HEK293 (cell line): ENCODE data around the gene QSER1.
A peak's percentile ranks its signal among the peaks of the same experiment; 100 is the strongest.

ENCODE experiments used
- GLI2 ChIP-seq: fragments of 450-650 bp; formaldehyde crosslinking; IDR thresholded peaks from 2 replicates; pipeline ENCODE4; 2017; ENCODE audit warnings: missing biosample characterization, missing genetic modification characterization, low read depth, borderline replicate concordance
- HOXD13 ChIP-seq: sonication (generic); formaldehyde crosslinking; IDR thresholded peaks from 2 replicates; pipeline ENCODE4 v1.8.0; 2022; ENCODE audit warnings: missing genetic modification reagents, borderline replicate concordance
- KLF7 ChIP-seq: fragments of 450-650 bp; formaldehyde crosslinking; IDR thresholded peaks from 2 replicates; pipeline ENCODE4 v1.5.1; 2016; ENCODE audit warnings: missing biosample characterization, missing genetic modification characterization, borderline replicate concordance
- PRDM1 ChIP-seq: fragments of 450-650 bp; formaldehyde crosslinking; IDR thresholded peaks from 2 replicates; pipeline ENCODE4; 2016; ENCODE audit warnings: missing biosample characterization, missing genetic modification characterization
- PRDM4 ChIP-seq: fragments of 450-650 bp; formaldehyde crosslinking; IDR thresholded peaks from 2 replicates; pipeline ENCODE4 v1.5.1; 2017; ENCODE audit warnings: missing biosample characterization, missing genetic modification characterization
- SP3 ChIP-seq: fragments of 450-650 bp; formaldehyde crosslinking; IDR thresholded peaks from 2 replicates; pipeline ENCODE4 v1.5.1; 2016; ENCODE audit warnings: missing biosample characterization, missing genetic modification characterization
- SP7 ChIP-seq: fragments of 450-650 bp; formaldehyde crosslinking; IDR thresholded peaks from 2 replicates; pipeline ENCODE4 v1.5.1; 2016; ENCODE audit warnings: missing biosample characterization, missing genetic modification characterization
- WT1 ChIP-seq: fragments of 450-650 bp; formaldehyde crosslinking; IDR thresholded peaks from 2 replicates; pipeline ENCODE4 v1.5.1; 2016; ENCODE audit warnings: missing biosample characterization, missing genetic modification characterization
- ZBTB21 ChIP-seq: fragments of 450-650 bp; formaldehyde crosslinking; IDR thresholded peaks from 2 replicates; pipeline ENCODE4 v1.5.1; 2017; ENCODE audit warnings: missing biosample characterization, missing genetic modification characterization
- ZFP41 ChIP-seq: fragments of 450-650 bp; formaldehyde crosslinking; IDR thresholded peaks from 2 replicates; pipeline ENCODE4 v1.5.1; 2016; ENCODE audit warnings: missing biosample characterization, missing genetic modification characterization, borderline replicate concordance
- ZNF114 ChIP-seq: fragments of 450-650 bp; formaldehyde crosslinking; IDR thresholded peaks from 2 replicates; pipeline ENCODE4 v1.5.0; 2017; ENCODE audit warnings: missing biosample characterization, missing genetic modification characterization
- ZNF140 ChIP-seq: fragments of 450-650 bp; formaldehyde crosslinking; IDR thresholded peaks from 2 replicates; pipeline ENCODE4 v1.5.1; 2016; ENCODE audit warnings: missing biosample characterization, missing genetic modification characterization
- ZNF157 ChIP-seq: fragments of 450-650 bp; formaldehyde crosslinking; IDR thresholded peaks from 2 replicates; pipeline ENCODE4 v1.5.1; 2016; ENCODE audit warnings: missing biosample characterization, missing genetic modification characterization
- ZNF16 ChIP-seq: fragments of 450-650 bp; formaldehyde crosslinking; IDR thresholded peaks from 2 replicates; pipeline ENCODE4 v1.5.1; 2016; ENCODE audit warnings: low read depth, missing biosample characterization, missing genetic modification characterization
- ZNF202 ChIP-seq: fragments of 450-650 bp; formaldehyde crosslinking; IDR thresholded peaks from 2 replicates; pipeline ENCODE4 v1.5.1; 2016; ENCODE audit warnings: missing biosample characterization, missing genetic modification characterization, borderline replicate concordance
- ZNF391 ChIP-seq: fragments of 450-650 bp; formaldehyde crosslinking; IDR thresholded peaks from 2 replicates; pipeline ENCODE4 v1.5.1; 2016; ENCODE audit warnings: low read depth, missing biosample characterization, missing genetic modification characterization, borderline replicate concordance
- ZNF398 ChIP-seq: fragments of 450-650 bp; formaldehyde crosslinking; IDR thresholded peaks from 2 replicates; pipeline ENCODE4 v1.5.1; 2017; ENCODE audit warnings: missing biosample characterization, missing genetic modification characterization
- ZNF416 ChIP-seq: fragments of 450-650 bp; formaldehyde crosslinking; IDR thresholded peaks from 2 replicates; pipeline ENCODE4 v1.5.1; 2016; ENCODE audit warnings: missing biosample characterization, missing genetic modification characterization
- ZNF449 ChIP-seq: fragments of 450-650 bp; formaldehyde crosslinking; IDR thresholded peaks from 2 replicates; pipeline ENCODE4 v1.5.1; 2017; ENCODE audit warnings: missing biosample characterization, mild to moderate bottlenecking, missing genetic modification characterization, moderate library complexity
- ZNF473 ChIP-seq: fragments of 450-650 bp; formaldehyde crosslinking; IDR thresholded peaks from 2 replicates; pipeline ENCODE4 v1.5.1; 2017; ENCODE audit warnings: missing biosample characterization, missing genetic modification characterization
- ZNF48 ChIP-seq: fragments of 450-650 bp; formaldehyde crosslinking; IDR thresholded peaks from 2 replicates; pipeline ENCODE4 v1.5.1; 2016; ENCODE audit warnings: missing biosample characterization, missing genetic modification characterization
- ZNF560 ChIP-seq: fragments of 450-650 bp; formaldehyde crosslinking; IDR thresholded peaks from 2 replicates; pipeline ENCODE4 v1.5.1; 2017; ENCODE audit warnings: missing biosample characterization, missing genetic modification characterization, borderline replicate concordance
- ZNF585B ChIP-seq: fragments of 450-650 bp; formaldehyde crosslinking; IDR thresholded peaks from 2 replicates; pipeline ENCODE4 v1.5.1; 2016; ENCODE audit warnings: missing biosample characterization, missing genetic modification characterization
- ZNF624 ChIP-seq: fragments of 450-650 bp; formaldehyde crosslinking; IDR thresholded peaks from 2 replicates; pipeline ENCODE4 v1.5.1; 2017; ENCODE audit warnings: missing biosample characterization, missing genetic modification characterization
- ZNF670 ChIP-seq: fragments of 450-650 bp; formaldehyde crosslinking; IDR thresholded peaks from 2 replicates; pipeline ENCODE4 v1.5.1; 2016; ENCODE audit warnings: missing biosample characterization, missing genetic modification characterization, low read depth
- ZNF777 ChIP-seq: fragments of 450-650 bp; formaldehyde crosslinking; IDR thresholded peaks from 2 replicates; pipeline ENCODE4 v1.5.1; 2017; ENCODE audit warnings: missing biosample characterization, missing genetic modification characterization, borderline replicate concordance
- TF ChIP-seq, protein P1 (sequence below): fragments of 450-650 bp; formaldehyde crosslinking; IDR thresholded peaks from 2 replicates; pipeline ENCODE4 v1.5.1; 2016; ENCODE audit warnings: missing biosample characterization, missing genetic modification characterization
- TF ChIP-seq, protein P2 (sequence below): fragments of 450-650 bp; formaldehyde crosslinking; IDR thresholded peaks from 2 replicates; pipeline ENCODE4 v1.5.1; 2016; ENCODE audit warnings: missing biosample characterization, missing genetic modification characterization
- TF ChIP-seq, protein P3 (sequence below): fragments of 450-650 bp; formaldehyde crosslinking; optimal IDR thresholded peaks from 2 replicates; pipeline ENCODE3; 2016; ENCODE audit warnings: missing biosample characterization, mild to moderate bottlenecking, missing genetic modification characterization
- TF ChIP-seq, protein P4 (sequence below): fragments of 450-650 bp; formaldehyde crosslinking; IDR thresholded peaks from 2 replicates; pipeline ENCODE4 v1.5.1; 2016; ENCODE audit warnings: missing biosample characterization, missing genetic modification characterization
- TF ChIP-seq, protein P5 (sequence below): fragments of 450-650 bp; formaldehyde crosslinking; IDR thresholded peaks from 2 replicates; pipeline ENCODE4 v1.5.1; 2016; ENCODE audit warnings: missing biosample characterization, missing genetic modification characterization

The QSER1 gene

GRCh38 chr11:32990481-32990880 is 97.9 kb downstream of the QSER1 start (continued):
- TF ChIP-seq, protein P1, sequence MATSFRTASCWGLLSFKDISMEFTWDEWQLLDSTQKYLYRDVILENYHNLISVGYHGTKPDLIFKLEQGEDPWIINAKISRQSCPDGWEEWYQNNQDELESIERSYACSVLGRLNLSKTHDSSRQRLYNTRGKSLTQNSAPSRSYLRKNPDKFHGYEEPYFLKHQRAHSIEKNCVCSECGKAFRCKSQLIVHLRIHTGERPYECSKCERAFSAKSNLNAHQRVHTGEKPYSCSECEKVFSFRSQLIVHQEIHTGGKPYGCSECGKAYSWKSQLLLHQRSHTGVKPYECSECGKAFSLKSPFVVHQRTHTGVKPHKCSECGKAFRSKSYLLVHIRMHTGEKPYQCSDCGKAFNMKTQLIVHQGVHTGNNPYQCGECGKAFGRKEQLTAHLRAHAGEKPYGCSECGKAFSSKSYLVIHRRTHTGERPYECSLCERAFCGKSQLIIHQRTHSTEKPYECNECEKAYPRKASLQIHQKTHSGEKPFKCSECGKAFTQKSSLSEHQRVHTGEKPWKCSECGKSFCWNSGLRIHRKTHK (tag by site-specific recombination): no peak
- TF ChIP-seq ZNF48: no peak
- no peak for TF ChIP-seq ZNF157 (tag by site-specific recombination)
- TF ChIP-seq ZNF416: no peak
- TF ChIP-seq, protein P2, sequence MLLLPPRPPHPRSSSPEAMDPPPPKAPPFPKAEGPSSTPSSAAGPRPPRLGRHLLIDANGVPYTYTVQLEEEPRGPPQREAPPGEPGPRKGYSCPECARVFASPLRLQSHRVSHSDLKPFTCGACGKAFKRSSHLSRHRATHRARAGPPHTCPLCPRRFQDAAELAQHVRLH (tag by site-specific recombination): no peak
- TF ChIP-seq GLI2 (tag by site-specific recombination): no peak; the same call in 1 of the 2 replicates
- TF ChIP-seq ZBTB21 (tag by site-specific recombination): no peak
- TF ChIP-seq ZFP41: no peak
- no peak for TF ChIP-seq ZNF473 (tag by site-specific recombination)
- no peak for TF ChIP-seq KLF7
- no peak for TF ChIP-seq SP7 (tag by site-specific recombination)
- TF ChIP-seq SP3 (tag by site-specific recombination): no peak
- TF ChIP-seq, protein P3, sequence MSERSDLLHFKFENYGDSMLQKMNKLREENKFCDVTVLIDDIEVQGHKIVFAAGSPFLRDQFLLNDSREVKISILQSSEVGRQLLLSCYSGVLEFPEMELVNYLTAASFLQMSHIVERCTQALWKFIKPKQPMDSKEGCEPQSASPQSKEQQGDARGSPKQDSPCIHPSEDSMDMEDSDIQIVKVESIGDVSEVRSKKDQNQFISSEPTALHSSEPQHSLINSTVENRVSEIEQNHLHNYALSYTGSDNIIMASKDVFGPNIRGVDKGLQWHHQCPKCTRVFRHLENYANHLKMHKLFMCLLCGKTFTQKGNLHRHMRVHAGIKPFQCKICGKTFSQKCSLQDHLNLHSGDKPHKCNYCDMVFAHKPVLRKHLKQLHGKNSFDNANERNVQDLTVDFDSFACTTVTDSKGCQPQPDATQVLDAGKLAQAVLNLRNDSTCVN (tag by site-specific recombination): no peak
- TF ChIP-seq ZNF202 (tag by site-specific recombination): no peak
- no peak for TF ChIP-seq ZNF777
- no peak for TF ChIP-seq ZNF585B
- TF ChIP-seq, protein P4, sequence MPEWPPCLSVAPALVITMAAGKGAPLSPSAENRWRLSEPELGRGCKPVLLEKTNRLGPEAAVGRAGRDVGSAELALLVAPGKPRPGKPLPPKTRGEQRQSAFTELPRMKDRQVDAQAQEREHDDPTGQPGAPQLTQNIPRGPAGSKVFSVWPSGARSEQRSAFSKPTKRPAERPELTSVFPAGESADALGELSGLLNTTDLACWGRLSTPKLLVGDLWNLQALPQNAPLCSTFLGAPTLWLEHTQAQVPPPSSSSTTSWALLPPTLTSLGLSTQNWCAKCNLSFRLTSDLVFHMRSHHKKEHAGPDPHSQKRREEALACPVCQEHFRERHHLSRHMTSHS (tag by site-specific recombination): no peak
- TF ChIP-seq, protein P5, sequence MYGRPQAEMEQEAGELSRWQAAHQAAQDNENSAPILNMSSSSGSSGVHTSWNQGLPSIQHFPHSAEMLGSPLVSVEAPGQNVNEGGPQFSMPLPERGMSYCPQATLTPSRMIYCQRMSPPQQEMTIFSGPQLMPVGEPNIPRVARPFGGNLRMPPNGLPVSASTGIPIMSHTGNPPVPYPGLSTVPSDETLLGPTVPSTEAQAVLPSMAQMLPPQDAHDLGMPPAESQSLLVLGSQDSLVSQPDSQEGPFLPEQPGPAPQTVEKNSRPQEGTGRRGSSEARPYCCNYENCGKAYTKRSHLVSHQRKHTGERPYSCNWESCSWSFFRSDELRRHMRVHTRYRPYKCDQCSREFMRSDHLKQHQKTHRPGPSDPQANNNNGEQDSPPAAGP (tag by site-specific recombination): no peak
- TF ChIP-seq ZNF16: no peak
- no peak for TF ChIP-seq ZNF114
- peak; percentile 51; the same call in 1 of the 2 replicates for TF ChIP-seq ZNF560 (tag by site-specific recombination)
- no peak for TF ChIP-seq ZNF391 (tag by site-specific recombination)
- TF ChIP-seq PRDM1 (tag by site-specific recombination): no peak
- TF ChIP-seq ZNF398 (tag by site-specific recombination): no peak
- no peak for TF ChIP-seq ZNF449 (tag by site-specific recombination)
- TF ChIP-seq ZNF670 (tag by site-specific recombination): no peak
- TF ChIP-seq PRDM4: no peak
- TF ChIP-seq WT1: no peak
- no peak for TF ChIP-seq ZNF624 (tag by site-specific recombination)
- no peak for TF ChIP-seq HOXD13 (CRISPR knock-in tag)
- peak; percentile 68; the same call in 1 of the 2 replicates for TF ChIP-seq ZNF140 (tag by site-specific recombination)
